ES-I3 (cell line): Measurements from ENCODE around the gene MRPL39.
A peak's percentile ranks its signal among the peaks of the same experiment; 100 is the strongest.

Experiments used
- H3K36me3 ChIP-seq: 2 replicates; pipeline ENCODE4 v1.6.1; 2013; ENCODE audit warnings: mild to moderate bottlenecking, low read length, control low read depth, moderate library complexity; ENCODE audit not compliant: insufficient read depth
- H3K4me1 ChIP-seq: 2 replicates; pipeline ENCODE4 v1.6.1; 2013; ENCODE audit warnings: mild to moderate bottlenecking, control low read depth, low read length; ENCODE audit not compliant: insufficient read depth
- H3K9ac ChIP-seq: 2 replicates; pipeline ENCODE4 v1.6.1; 2013; ENCODE audit warnings: low read depth, mild to moderate bottlenecking, low read length, moderate library complexity
- H3K9me3 ChIP-seq: 2 replicates; pipeline ENCODE4 v1.6.1; 2013; ENCODE audit warnings: mild to moderate bottlenecking, low read length, moderate library complexity; ENCODE audit not compliant: control insufficient read depth, insufficient read depth

Gene MRPL39

DNA sequence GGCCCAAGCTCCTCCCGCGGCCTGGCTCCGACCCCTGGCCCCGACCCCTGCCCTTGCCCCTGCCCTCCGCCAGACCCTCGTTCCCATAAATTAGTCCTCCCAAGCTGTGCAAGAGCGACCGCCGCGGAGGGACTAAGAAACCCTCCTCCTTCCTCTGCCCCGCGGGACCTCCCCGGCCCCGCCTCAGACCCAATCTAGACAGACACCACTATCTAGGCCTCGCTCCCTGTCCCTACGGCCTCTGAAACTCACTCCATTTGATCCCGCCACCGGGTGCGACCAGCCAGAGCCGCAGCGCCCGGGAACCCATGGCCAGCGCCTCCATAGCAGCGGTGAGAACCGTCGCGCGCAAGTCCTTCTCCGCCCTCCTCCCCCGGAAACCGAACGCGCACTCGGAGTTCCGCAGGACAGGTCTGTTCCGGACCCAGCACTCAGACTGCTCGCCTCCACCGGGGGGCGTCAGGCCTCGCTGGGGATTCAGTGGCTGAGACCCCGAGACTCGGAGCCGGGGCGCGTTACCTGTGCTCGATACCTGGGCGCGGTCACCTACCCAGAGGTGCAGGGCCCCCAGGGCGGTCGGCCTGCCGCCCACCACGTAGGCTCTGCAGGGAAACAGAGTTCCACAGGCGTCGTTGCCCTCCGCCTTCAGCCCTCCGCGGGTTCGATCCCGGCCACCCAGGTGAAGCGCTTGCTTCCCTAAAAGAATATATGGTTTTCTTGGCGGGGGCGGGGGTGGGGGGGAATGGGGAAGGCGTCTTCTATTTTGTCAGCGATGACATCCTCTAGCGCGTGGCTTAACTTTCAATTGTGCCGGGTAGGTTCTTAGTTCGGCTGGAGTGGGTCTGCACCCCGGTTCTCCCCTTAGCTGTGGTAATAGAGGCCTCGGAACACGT is at the start of gene MRPL39:
Gene MRPL39 (minus strand): TSS at position 331 of the 893 bp plus-strand sequence. CDS start 6 bp downstream, at position 325.
- H3K36me3 ChIP-seq = peaks cover 2% of the 10 kb centered on the region
- H3K9me3 ChIP-seq = no peaks in the 10 kb centered on the region
- H3K4me1 ChIP-seq = no peaks in the 10 kb centered on the region; the same call in 1 of the 2 replicates
- peak within 1 kb of the TSS; percentile 97 for H3K9ac ChIP-seq

DNA sequence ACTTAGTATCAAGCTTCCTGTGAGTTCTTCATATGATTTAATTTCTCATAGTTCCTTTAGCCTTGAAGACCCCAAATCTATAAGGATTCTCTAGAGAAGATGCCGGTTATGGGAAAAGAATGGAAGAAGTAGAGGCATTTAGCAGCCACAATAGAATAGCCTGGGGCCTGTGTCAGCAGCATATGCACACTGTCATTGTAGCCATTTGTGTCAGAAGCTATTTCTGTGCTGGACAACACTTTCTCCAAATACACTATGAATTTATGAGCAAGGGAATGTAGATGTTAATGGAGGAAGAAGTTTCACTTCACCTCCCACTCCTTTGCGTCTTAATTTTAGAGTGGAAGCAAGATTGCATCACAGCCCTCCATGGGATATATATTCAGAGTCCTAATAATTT is 49.1 kb upstream of the MRPL39 start:
- H3K9ac ChIP-seq = no peak overlapping the region
- peaks cover 4% of the 10 kb centered on the region; the same call in 1 of the 2 replicates for H3K4me1 ChIP-seq
- no peaks in the 10 kb centered on the region for H3K36me3 ChIP-seq
- H3K9me3 ChIP-seq = no peaks in the 10 kb centered on the region; the same call in 1 of the 2 replicates

DNA sequence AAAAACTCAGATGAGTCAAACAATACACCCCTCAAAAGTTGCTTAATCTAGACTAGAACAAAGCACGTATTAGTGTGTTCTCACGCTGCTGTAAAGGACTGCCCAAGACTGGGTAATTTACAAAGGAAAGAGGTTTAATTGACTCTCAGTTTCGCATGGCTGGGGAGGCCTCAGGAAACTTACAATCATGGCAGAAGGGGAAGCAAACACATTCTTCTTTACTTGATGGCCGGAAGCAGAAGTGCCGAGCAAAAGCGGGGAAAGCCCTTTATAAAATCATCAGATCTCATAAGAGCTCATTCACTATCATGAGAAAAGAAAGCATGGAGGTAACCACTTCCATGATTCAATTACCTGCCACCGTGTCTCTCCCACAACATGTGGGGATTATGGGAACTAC is 41.9 kb upstream of the MRPL39 start:
- Histone ChIP-seq H3K9me3 (no peaks in the 10 kb centered on the region; the same call in 1 of the 2 replicates), H3K4me1 (no peaks in the 10 kb centered on the region), H3K9ac (no peak overlapping the region), H3K36me3 (no peaks in the 10 kb centered on the region)

DNA sequence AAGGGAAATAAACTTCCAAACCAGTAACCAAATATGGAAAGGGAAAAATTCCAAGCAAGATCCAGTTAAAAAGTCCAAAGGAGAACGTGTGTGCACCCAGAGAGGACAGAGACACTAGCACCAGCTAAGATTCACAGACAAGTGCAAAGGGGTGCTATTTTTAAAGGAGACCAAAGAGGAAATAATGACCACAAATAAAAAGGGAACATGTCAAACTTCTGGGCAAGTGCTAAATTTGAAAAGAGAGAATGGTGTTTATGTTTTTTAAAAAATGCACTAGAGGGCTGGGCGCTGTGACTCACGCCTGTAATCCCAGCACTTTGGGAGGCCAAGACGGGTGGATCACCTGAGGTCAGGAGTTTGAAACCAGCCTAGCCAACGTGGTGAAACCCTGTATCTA is 40.4 kb upstream of the MRPL39 start:
- Histone ChIP-seq H3K9ac (no peak overlapping the region), H3K4me1 (no peaks in the 10 kb centered on the region), H3K9me3 (no peaks in the 10 kb centered on the region), H3K36me3 (no peaks in the 10 kb centered on the region)

DNA sequence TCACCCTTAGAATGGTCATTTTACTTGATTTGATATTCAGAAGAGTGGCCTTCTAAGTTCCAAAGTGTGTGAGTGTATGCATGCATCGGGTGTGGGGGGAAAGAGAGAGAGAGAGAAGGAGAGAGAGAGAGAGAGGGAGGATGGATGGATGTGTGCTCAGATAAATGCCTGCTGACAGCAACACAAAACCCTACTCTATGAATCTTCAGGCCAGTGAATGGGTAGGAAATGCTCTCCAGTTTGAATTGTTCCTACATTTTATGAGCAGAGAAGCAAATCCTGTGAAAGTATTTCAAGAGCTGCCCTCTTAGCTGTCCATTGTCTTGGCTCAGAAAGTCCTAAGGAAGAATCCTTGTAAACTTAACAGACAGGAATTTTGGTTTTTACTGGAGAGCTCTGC is 39.2 kb upstream of the MRPL39 start:
- Histone ChIP-seq H3K36me3 (no peaks in the 10 kb centered on the region), H3K9me3 (no peaks in the 10 kb centered on the region), H3K4me1 (no peaks in the 10 kb centered on the region), H3K9ac (no peak overlapping the region)

DNA sequence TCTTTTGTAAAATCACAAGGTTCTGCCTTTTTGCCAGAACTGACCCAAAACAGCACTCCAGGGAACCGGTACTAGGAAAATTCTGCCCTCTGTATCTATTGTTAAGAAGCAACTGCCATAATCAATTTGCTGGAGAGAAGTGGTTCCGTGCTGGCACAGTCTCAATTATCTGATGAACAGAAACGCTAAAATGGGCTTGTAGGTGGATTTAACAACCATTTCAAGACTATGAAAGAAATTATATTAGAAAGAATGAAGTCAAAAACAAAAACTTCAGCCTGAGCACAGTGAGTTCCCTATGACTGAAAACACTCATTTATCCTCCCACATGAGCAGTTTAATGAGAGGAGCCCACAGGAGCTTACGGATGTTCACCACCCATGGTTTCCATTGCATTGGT is 36.2 kb upstream of the MRPL39 start:
- Histone ChIP-seq H3K9me3 (no peaks in the 10 kb centered on the region), H3K9ac (no peak overlapping the region), H3K4me1 (no peaks in the 10 kb centered on the region), H3K36me3 (no peaks in the 10 kb centered on the region)

GRCh38 chr21:25640943-25641292 is 33.6 kb upstream of the MRPL39 start:
- no peaks in the 10 kb centered on the region for H3K4me1 ChIP-seq
- no peak overlapping the region for H3K9ac ChIP-seq
- no peaks in the 10 kb centered on the region for H3K36me3 ChIP-seq
- no peaks in the 10 kb centered on the region for H3K9me3 ChIP-seq

- peak overlapping the region; percentile 73 for H3K9ac ChIP-seq
- no peaks in the 10 kb centered on the region for H3K36me3 ChIP-seq
- H3K9me3 ChIP-seq = no peaks in the 10 kb centered on the region
Observed at GRCh38 chr21:25640202-25640942, 33.1 kb upstream of the MRPL39 start.

DNA sequence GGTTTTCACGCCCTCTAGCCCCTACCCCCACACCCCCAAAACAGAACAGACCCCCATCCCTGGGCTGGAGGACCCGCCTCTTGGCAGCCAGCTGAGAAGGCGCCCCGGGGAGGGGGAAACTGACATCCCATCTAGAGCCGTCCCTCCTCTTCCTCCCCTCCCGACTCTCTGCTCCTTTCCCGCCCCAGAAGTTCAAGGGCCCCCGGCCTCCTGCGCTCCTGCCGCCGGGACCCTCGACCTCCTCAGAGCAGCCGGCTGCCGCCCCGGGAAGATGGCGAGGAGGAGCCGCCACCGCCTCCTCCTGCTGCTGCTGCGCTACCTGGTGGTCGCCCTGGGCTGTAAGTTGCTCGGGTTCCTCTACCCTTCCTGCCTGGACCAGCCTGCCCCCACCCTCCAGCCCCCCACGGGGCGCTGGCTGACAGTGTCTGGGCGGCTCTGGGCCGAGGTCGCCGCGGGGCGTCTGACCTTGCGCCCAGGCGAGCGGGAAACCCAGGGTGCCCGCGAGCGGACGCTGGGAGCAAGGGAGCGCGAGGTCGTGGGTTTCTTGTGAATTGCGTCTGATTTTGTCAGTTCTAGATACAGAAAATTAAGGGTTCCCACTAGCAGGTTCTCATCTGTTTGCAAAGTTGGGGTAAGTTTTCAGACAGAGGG is 32.4 kb upstream of the MRPL39 start:
- Histone ChIP-seq H3K4me1 (no peaks in the 10 kb centered on the region), H3K9ac (peak overlapping the region; percentile 73), H3K36me3 (no peaks in the 10 kb centered on the region), H3K9me3 (no peaks in the 10 kb centered on the region)

More at GRCh38 chr21:25640202-25640942, 33.1 kb upstream of the MRPL39 start:
- H3K4me1 ChIP-seq = no peaks in the 10 kb centered on the region

DNA sequence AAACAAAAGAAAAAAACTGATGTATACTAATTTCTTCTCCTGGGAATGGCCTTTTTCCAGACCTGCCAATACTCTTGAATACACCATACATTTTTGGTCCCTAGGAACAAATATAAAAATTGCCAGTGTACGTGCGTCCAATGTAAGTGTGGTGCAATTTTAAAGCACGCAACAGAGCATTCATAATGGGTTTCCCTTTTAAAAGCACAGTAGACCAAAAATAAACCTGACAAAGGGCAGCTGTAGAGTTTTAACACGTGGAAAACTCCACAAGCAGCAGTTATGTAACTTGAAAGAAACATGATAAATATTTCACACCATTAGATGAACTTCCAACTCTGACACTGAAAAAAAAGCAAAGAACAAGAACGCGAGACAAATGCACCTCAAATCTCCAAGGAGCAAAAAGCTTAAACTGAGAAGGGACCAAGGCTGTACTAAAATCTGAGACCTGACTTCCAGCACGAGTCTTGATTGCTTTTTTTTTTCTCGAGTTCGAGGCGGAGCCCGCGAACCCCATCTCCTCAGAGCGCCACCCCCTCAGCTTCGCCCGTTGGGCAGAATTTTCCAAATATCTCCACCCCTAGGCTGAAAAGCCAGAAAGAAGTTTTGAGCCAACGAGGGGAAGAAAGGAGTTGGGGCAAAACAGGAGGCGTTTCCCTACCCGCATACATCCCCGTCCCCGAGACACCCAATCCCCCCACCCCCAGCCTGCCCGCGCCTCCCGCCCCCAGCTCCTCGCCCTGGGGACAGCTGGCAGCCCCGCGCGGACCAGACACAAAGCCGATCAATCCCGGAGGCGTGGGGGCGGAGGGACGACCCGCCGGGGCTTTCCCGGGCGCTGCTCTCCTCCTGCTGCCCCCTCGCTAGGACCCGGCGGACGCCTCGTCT is 31.6 kb upstream of the MRPL39 start, which contains the start of gene JAM2:
Gene JAM2 (plus strand): TSS at position 599 of the 891 bp plus-strand sequence. CDS start 564 bp downstream, outside the sequence.
- Histone ChIP-seq H3K4me1 (no peaks in the 10 kb centered on the region), H3K36me3 (no peaks in the 10 kb centered on the region), H3K9ac (peak within 1 kb of the TSS; percentile 73), H3K9me3 (no peaks in the 10 kb centered on the region)

- H3K4me1 ChIP-seq = no peaks in the 10 kb centered on the region
- no peaks in the 10 kb centered on the region for H3K9me3 ChIP-seq
- H3K36me3 ChIP-seq = no peaks in the 10 kb centered on the region
- H3K9ac ChIP-seq = no peak overlapping the region
Observed at GRCh38 chr21:25637851-25638659, 30.8 kb upstream of the MRPL39 start.

- Histone ChIP-seq H3K36me3 (no peaks in the 10 kb centered on the region), H3K9ac (no peak overlapping the region), H3K4me1 (no peaks in the 10 kb centered on the region), H3K9me3 (no peaks in the 10 kb centered on the region)
Observed at GRCh38 chr21:25636727-25637126, 29.4 kb upstream of the MRPL39 start.

DNA sequence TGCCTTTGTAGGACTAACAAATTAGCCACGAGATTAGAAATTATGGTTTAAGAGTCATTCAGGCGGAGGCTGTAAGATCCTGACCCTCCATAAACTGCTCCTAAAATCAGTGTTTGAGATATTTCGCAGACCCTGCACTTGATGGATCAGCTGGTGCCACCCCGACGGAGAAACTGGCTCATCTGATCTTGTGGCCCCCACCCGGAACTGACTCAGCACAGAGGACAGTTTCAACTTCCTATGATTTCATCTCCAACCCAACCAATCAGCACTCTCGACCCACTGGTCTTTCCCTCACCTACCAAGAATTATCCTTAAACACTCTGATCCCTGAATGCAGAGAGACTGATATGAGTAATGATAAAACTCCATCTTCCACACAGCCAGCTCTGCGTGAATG is 28.0 kb upstream of the MRPL39 start:
- no peaks in the 10 kb centered on the region for H3K4me1 ChIP-seq
- no peaks in the 10 kb centered on the region for H3K9me3 ChIP-seq
- H3K36me3 ChIP-seq = no peaks in the 10 kb centered on the region
- H3K9ac ChIP-seq = no peak overlapping the region
